Pancreas (tissue), 10 donors: ENCODE results near the gene MBLAC2. TPM values are rescaled to one million over a fixed set of nuclear protein-coding genes. Genes with fewer than 3 reads are reported as not detected.

ENCODE experiments used
- ATAC-seq, 4 donors: fragments of 200-7000 bp; cut with Tn5 transposase; one replicate each; pipeline versions ENCODE4 v1.8.0 to v1.9.1; 2020; ENCODE audit warnings: mild to moderate bottlenecking in 4 of 4, moderate library complexity in 4 of 4
- DNase-seq, 6 donors: peaks; one replicate each; pipeline ENCODE4 v3.0.0-alpha.2; 2020
- FAIRE-seq: peaks from 2 replicates; lab custom pipeline; 2012; peaks lifted over from hg19 to GRCh38; lab: Jason Lieb, UNC
- H3K27ac ChIP-seq, 4 donors: fragments of 200-600 bp; sonication (generic); 1 replicate in 3 of 4; 2 replicates in 1 of 4; pipeline versions ENCODE4 v1.5.0 to v1.8.0; 2020
- H3K27me3 ChIP-seq, 4 donors: fragments of 200-600 bp; one replicate each; pipeline ENCODE4 v1.8.0; 2021
- H3K36me3 ChIP-seq, 3 donors: fragments of 200-600 bp; sonication (generic) in 1 of 3; one replicate each; pipeline versions ENCODE4 v1.5.0 to v1.8.0; 2020 to 2021
- H3K4me1 ChIP-seq, 3 donors: fragments of 200-600 bp; one replicate each; pipeline ENCODE4 v1.8.0; 2021
- H3K4me3 ChIP-seq, 4 donors: fragments of 200-600 bp; sonication (generic) in 2 of 4; one replicate each; pipeline versions ENCODE4 v1.5.0 to v1.8.0; 2020 to 2021
- H3K9me3 ChIP-seq, 4 donors: fragments of 200-600 bp; one replicate each; pipeline ENCODE4 v1.8.0; 2021
- CTCF ChIP-seq, 4 donors: fragments of 200-600 bp; sonication (generic) in 3 of 4; IDR thresholded peaks; one replicate each; pipeline versions ENCODE4 v1.5.0 to v1.8.0; 2021; ENCODE audit warnings: antibody characterized with exemption in 4 of 4
- WGBS, 2 donors: extraction: QIAGEN DNeasy Blood & Tissue Kit; methylation state at CpG; one replicate each; pipeline ENCODE4 v1.1.7; 2013; 5-methylcytosine and 5-hydroxymethylcytosine counted together
- intact Hi-C, 3 donors: fragments of 100-400 bp; cut with DNase I; formaldehyde crosslinking; loops; one replicate each; pipeline versions ENCODE4 v1.11.1 to v1.14.2; 2022
- polyA plus RNA-seq, 2 donors: library from polyadenylated mRNA; stranded (reverse); fragments of 200-250 nt; gene quantifications; one replicate each; pipeline ENCODE4 v1.2.3, GENCODE V29; 2013
- total RNA-seq, 6 donors: library from RNA; stranded (reverse); fragmentation: NEBNext Ultra II Directional in 4 of 6; extraction: Animal tissue kit (Norgen Biotek cat#: 25700) in 4 of 6; gene quantifications; one replicate each; pipeline versions ENCODE4 v1.2.1 to v1.2.4, GENCODE V29; 2021 to 2023
- donor health status: healthy with polysubstance abuse.
- donor health status: DM: no; HTN: no; CAD: no; lungs with moderate emphysema.
- donor health status: DM: no; HTN: no; CAD: no.
- donor health status: control.
- donor health status: control.
- donor health status: Bipolar disorder and iron deficiency.
- donor health status: DM: yes; HTN: yes; CAD: no.
- donor health status: DM: no; HTN: no; CAD: no.
- donor health status: DM: no; HTN: no; CAD: no.
- donor health status: DM: yes; HTN: yes; CAD: no.

The MBLAC2 gene
- 1 to 10 TPM; 2.2 to 3.5 (median 3.1) TPM for total RNA-seq
- 1 to 10 TPM; 1.5 to 2.6 TPM for polyA plus RNA-seq

- H3K4me3 ChIP-seq = peak within 1 kb of the TSS; percentile 34 to 94 (median 90)
- intact Hi-C loops = loop anchor here in 1 of 3 donors (10.0 kb wide), 1 partner anchor 50 kb away; the partner anchor contains the start of gene LYSMD3
- FAIRE-seq = no peak
- no peaks in the 10 kb centered on the region for H3K9me3 ChIP-seq
- peak; percentile 95 to 97 (median 96) for DNase-seq
- peak within 1 kb of the TSS; percentile 79 to 92 (median 84) for H3K27ac ChIP-seq
- ATAC-seq = peak; percentile 92 to 97 (median 94)
- H3K27me3 ChIP-seq = no peaks in the 10 kb centered on the region
- peaks cover 11 to 14% (median 11%) of the 10 kb centered on the region in 3 donors for H3K4me1 ChIP-seq
- H3K36me3 ChIP-seq = no peaks in the 10 kb centered on the region
- TF ChIP-seq CTCF (IDR thresholded peaks at IDR 0.05) = peak; percentile 32 to 45 (median 38)
- 0 to 1% methylated on average over 66 to 73 of the region's 73 CpGs for WGBS, 2 donors
Measured at GRCh38 chr5:90474235-90475107, at the start of gene MBLAC2, which contains the start of gene POLR3G. TSS of gene MBLAC2 (minus strand) at chr5:90474771. CDS start at chr5:90474292, 479 bp downstream. TSS of gene POLR3G (plus strand) at chr5:90474864. CDS start at chr5:90485568, 10,704 bp downstream.

GRCh38 chr5:90519081-90519480, 44.5 kb upstream of the MBLAC2 start:
- ATAC-seq (no peak), FAIRE-seq (no peak), DNase-seq (no peak)
- no peak for TF ChIP-seq CTCF (IDR thresholded peaks at IDR 0.05)
- intact Hi-C loops = no loop called here
- no peaks in the 10 kb centered on the region for H3K27me3 ChIP-seq
- no peaks in the 10 kb centered on the region for H3K9me3 ChIP-seq
- H3K36me3 ChIP-seq = peaks cover 0 to 20% (median 1%) of the 10 kb centered on the region in 3 donors
- H3K4me3 ChIP-seq = no peak overlapping the region
- H3K27ac ChIP-seq = no peak overlapping the region
- 85 to 90% methylated on average over 7 of the region's 7 CpGs for WGBS, 2 donors
- H3K4me1 ChIP-seq = peaks cover 1 to 3% (median 2%) of the 10 kb centered on the region in 3 donors

- intact Hi-C loops = no loop called here
- Histone ChIP-seq H3K9me3 (no peaks in the 10 kb centered on the region), H3K27me3 (no peaks in the 10 kb centered on the region), H3K27ac (no peak overlapping the region), H3K4me3 (no peak overlapping the region), H3K4me1 (peaks cover 5 to 6% (median 6%) of the 10 kb centered on the region in 3 donors), H3K36me3 (peaks cover 0 to 18% (median 0%) of the 10 kb centered on the region in 3 donors)
- TF ChIP-seq CTCF (IDR thresholded peaks at IDR 0.05) = no peak
- DNase-seq (no peak), ATAC-seq (no peak), FAIRE-seq (no peak)
Measured at GRCh38 chr5:90518661-90519060, 44.1 kb upstream of the MBLAC2 start.

- Histone ChIP-seq H3K9me3 (no peaks in the 10 kb centered on the region), H3K4me1 (peaks cover 6 to 9% (median 7%) of the 10 kb centered on the region in 3 donors), H3K27ac (no peak overlapping the region), H3K36me3 (peaks cover 0 to 2% (median 0%) of the 10 kb centered on the region in 3 donors), H3K4me3 (no peak overlapping the region), H3K27me3 (no peaks in the 10 kb centered on the region)
- intact Hi-C loops = no loop called here
- DNase-seq (no peak), ATAC-seq (no peak), FAIRE-seq (no peak)
- 50 to 59% methylated on average over 3 of the region's 3 CpGs for WGBS, 2 donors
- TF ChIP-seq CTCF (IDR thresholded peaks at IDR 0.05) = no peak
Measured at GRCh38 chr5:90514520-90514919, 39.9 kb upstream of the MBLAC2 start.
